ENCODE data around the gene FADS6.
"Not testable (repeated sequence)": the region's sequence is repeated elsewhere in the genome, so short reads cannot be mapped to it uniquely, and the experiment has no call there.

Gene FADS6

DNA sequence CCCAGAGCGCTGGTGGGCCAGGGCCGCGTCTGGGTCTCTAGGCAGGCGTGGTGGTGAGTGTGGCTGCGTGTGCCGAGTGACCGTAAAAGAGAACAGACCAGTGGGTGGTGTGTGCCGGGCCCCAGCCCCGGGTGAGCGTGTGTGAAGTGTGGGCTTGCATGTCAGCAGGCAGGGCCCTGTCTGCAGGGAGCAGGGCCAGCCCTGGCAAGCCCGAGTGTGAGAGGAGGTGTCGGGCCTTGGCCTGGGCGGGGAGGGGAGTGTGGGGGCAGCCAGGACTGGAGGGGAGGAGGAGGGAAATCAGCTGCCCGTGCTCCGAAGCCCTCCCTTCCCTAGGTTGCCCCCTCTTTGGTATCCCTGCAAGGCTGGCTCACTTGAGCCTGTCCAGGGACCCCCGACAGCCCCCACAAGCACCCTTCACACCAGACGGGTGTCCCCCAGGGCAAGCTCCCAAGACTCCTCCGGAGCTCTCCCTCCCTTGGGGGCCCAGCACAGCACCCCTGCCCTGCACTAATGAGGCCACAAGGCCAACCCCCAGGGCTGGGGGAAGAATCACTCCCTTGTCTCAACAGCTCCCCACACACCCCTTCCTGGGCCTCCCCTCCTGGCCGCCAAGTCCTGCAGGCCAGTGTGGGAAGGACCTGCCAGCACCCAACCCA lies 27.7 kb upstream of the FADS6 start:
- no peak for DNase-seq (ENCODE audit: low read depth in 2 of 2)

- DNase-seq (ENCODE audit: low read depth in 2 of 2) = no peak
Observed at GRCh38 chr17:74920642-74921025, 27.2 kb upstream of the FADS6 start.

GRCh38 chr17:74920306-74920620 lies 26.8 kb upstream of the FADS6 start:
- DNase-seq (ENCODE audit: low read depth in 2 of 2) = no peak

DNA sequence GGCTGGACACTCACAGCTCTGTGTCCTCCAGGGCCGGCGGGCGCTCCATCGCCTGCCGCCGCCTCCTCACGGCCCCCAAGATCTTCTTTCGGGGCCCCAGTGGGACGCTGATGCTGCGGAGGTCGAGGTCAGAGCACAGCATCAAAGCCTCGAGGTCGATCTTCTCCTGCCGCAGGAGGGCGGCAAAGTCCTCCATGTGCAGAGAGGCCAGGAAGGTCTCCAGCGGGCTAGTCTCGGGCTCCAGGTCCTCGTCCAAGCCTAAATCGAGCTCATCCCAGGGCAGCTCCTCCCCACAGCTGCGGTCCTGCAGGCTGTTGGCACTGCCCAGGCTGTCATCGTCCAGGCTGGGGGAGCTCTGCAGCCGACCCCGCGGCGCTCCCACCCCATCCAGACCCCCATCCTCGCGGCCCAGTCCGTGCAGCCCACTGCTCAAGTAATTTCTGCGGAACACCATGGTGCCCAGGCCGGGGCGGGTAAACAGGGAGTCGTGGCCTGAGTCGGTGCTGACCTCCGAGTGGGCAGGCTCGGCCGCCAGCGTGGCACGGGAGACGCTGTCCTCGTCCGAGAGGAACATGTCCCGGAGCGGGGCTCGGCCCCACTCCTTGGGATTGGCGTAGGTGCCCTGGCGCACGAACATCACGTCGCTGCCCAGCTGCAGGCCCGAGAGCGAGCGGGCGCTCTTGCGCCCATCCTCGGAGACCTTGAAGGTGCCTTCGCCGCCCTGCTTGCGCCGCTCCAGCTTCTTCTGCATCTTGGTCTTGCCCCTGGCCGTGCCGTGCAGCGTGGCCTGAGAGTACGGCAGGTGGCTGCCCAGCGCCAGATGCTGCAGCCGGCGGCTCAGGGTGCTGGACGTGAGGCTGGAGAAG lies 26.2 kb upstream of the FADS6 start:
- DNase-seq (ENCODE audit: low read depth in 2 of 2) = no peak

- DNase-seq (ENCODE audit: low read depth in 2 of 2) = no peak
Observed at GRCh38 chr17:74918906-74919305, 25.5 kb upstream of the FADS6 start.

DNA sequence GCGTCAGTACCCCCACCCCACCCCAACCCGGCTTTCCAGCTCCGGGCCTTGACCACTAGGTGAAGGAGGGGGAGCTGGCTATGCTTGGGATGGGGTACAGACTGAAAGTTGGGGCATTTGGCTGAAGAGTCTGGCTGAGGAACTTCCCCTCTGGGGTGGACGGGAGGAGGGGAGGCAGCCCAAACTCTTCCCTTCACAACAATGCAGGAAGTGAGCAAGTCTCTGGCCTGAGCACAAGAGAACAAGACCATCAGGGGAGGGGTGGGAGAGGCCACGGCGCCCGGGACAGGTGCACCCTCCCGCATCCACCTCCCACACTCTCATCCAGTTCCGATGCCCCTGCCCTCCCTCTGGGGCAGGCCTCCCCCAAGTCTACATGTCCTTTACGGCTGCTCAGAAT lies 24.0 kb upstream of the FADS6 start:
- DNase-seq (ENCODE audit: low read depth in 2 of 2) = no peak

DNA sequence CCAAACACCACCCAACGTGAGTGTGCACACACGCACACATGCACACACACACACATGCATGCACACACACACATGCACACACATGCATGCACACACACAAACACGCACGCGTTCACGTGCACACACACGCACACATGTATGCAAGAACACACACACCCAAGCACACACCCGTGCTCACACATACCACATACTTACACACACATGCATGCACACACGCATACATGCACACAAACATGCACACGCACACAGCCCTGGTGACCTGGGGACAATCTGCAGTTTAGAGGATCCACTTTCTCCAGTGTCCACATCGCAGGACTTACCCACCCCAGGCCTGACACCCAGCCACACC lies 23.4 kb upstream of the FADS6 start:
- DNase-seq (ENCODE audit: low read depth in 2 of 2) = no peak

- no peak for DNase-seq (ENCODE audit: low read depth in 2 of 2)
Observed at GRCh38 chr17:74916136-74916850, 22.9 kb upstream of the FADS6 start.

GRCh38 chr17:74911423-74911822 lies 18.0 kb upstream of the FADS6 start:
- DNase-seq (ENCODE audit: low read depth in 2 of 2) = not testable (repeated sequence)

- not testable (repeated sequence) for DNase-seq (ENCODE audit: low read depth in 2 of 2)
Observed at GRCh38 chr17:74909097-74909496, 15.7 kb upstream of the FADS6 start.

GRCh38 chr17:74907012-74907411 lies 13.6 kb upstream of the FADS6 start:
- DNase-seq (ENCODE audit: low read depth in 2 of 2) = no peak

DNA sequence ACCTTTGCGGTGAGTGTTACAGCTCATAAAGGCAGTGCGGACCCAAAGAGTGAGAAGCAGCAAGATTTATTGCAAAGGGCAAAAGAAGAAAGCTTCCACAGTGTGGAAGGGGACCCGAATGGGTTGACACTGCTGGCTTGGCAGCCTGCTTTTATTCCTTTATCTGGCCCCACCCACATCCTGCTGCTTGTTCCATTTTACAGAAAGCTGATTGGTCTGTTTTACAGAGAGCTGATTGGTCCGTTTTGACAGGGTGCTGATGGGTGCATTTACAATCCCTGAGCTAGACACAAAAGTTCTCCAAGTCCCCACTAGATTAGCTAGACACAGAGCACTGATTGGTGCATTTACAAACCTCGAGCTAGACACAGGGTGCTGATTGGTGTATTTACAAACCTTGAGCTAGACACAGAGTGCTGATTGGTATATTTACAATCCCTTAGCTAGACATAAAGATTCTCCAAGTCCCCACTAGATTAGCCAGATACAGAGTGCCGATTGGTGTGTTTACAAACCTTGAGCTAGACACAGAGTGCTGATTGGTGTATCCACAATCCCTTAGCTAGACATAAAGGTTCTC lies 12.9 kb upstream of the FADS6 start:
- DNase-seq (ENCODE audit: low read depth in 2 of 2) = not testable (repeated sequence)

DNA sequence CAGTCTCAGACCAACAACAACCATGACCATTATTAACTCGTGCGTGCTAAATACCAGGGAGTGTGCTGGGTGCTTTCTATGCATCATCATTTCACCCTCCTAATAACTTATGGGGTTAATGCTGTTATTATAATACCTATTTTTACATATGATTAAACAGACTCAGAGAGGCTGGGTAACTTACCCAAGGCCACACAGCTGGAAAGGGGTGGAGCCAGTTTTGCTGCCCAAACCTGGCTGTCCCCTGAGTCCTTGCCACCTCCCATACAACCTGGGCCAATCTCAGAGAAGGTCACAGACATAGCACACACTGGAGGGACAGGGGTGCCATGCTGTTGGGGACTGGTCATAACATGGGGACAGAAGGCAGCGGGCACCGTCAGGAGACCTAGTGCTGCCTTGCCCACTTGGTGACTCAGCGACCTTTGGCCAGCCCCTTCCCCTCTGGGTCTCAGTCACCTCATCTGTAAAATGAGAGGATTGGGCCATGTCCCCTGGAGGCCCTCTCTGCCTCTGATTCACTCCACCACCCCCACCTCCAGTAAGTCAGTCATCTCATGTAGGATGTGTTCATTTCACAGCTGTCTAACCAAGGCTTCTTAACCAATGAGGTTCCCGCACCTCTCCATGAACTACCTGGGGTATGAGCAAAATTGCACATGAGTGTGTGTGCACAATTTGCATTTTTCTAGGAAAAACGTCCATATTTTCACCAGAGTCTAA lies 11.4 kb upstream of the FADS6 start:
- DNase-seq (ENCODE audit: low read depth in 2 of 2) = no peak

- no peak for DNase-seq (ENCODE audit: low read depth in 2 of 2)
Observed at GRCh38 chr17:74903671-74904070, 10.2 kb upstream of the FADS6 start.

GRCh38 chr17:74903034-74903433 lies 9.6 kb upstream of the FADS6 start:
- DNase-seq (ENCODE audit: low read depth in 2 of 2) = no peak

DNA sequence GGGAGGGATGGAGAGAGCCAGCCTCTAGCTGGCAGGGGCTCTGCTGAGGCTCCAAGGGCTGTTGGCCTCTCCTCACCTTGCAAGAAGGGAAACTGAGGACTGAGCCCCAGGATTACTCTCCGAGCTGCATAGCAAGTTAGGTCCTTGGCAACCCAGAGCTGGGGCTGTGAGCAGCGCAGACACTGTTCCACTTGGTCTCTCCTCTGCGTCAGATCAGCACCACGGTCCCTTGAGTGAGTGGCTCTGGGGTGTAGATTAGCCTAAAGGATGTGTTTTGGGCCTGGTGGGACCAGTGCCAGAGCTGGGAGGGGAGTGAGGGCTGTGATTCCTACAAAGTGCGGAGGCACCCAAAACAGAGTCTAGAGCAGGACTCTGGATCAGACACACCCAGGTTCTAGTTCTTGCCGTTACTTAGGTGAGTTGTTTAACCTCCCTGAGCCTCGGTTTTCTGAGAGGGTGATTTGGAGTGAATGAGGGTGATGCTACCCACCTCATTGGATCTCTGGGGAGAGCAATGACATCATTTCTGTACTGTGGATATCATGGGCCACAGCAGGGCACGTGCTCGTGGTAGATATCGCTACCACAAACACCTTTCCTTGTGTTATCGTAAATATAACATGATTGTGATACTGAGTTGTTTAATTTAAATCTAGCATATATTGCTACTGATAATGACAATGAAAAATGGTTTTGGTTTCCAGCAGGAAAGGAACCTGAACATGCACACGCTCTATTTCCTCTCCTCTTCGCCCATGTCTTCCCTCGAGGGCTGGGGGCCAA lies 8.1 kb upstream of the FADS6 start:
- no peak for DNase-seq (ENCODE audit: low read depth in 2 of 2)

- DNase-seq (ENCODE audit: low read depth in 2 of 2) = no peak
Observed at GRCh38 chr17:74900208-74900607, 6.8 kb upstream of the FADS6 start.

GRCh38 chr17:74898376-74898946 lies 5.0 kb upstream of the FADS6 start:
- DNase-seq (ENCODE audit: low read depth in 2 of 2) = no peak

DNA sequence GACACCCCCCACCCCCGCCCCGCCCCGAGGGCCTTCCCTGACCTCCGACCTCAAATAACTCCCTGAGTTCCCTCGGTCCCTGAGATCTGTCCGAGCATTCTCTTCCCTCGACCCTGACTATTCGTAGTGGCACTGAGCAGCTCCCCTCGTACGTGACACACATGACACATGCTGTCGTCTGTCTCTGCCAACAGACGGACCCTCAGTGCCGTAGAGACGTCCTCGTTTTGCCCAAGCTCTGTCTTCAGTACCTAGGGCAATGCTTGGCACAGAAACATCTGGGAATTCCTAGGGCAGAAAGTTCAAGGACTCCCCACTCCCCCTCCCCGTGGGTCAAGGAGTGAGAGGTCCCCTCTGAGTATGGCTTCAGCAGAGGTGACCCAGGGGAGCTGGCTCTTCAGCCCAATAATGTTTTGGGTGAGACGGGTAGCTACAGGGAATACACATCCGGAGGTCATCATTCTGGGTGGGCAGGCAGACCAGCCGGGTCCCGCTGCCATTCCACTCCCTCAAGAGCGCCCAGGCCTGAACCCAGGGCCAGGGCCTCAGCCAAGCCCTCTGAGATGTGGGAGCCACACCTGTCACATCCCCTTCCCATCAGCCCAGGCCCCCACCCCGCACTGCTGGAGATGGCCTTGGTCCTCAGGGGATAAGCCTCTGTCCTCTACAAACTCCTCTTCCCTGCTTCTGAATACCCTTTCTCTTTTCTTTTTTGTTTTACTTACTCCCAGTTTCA lies 671 bp upstream of the FADS6 start:
- DNase-seq (ENCODE audit: low read depth in 2 of 2) = no peak

Measured in stimulated activated CD8-positive, alpha-beta memory T cell treated with anti-CD3 and anti-CD28 coated beads, Interleukin-2, amount 100 ng/mL, for 48 hours (primary cell).